Prostate gland (tissue), 2 donors: ENCODE measurements around the gene SLC44A3.
A peak's percentile ranks its signal among the peaks of the same experiment; 100 is the strongest.

Experiments
- POLR2A ChIP-seq: fragments of 450-650 bp; IDR thresholded peaks from one replicate; pipeline ENCODE4 v1.6.1; 2016; ENCODE audit warnings: antibody characterized with exemption, mild to moderate bottlenecking
- POLR2AphosphoS5 ChIP-seq: sonication (generic); formaldehyde crosslinking; IDR thresholded peaks from one replicate; pipeline ENCODE4 v1.6.1; 2017; ENCODE audit warnings: antibody characterized with exemption
- TF ChIP-seq, protein P1 (sequence below), 4 experiments: fragments of 200-600 bp in 2 of 4; fragments of 450-650 bp in 2 of 4; sonication (generic) in 2 of 4; IDR thresholded peaks; 1 replicate in 3 of 4; 2 replicates in 1 of 4; pipeline ENCODE4 v1.5.1; 2016 to 2019; ENCODE audit warnings: antibody characterized with exemption in 4 of 4, mild to moderate bottlenecking in 2 of 4, moderate library complexity in 2 of 4

DNA sequence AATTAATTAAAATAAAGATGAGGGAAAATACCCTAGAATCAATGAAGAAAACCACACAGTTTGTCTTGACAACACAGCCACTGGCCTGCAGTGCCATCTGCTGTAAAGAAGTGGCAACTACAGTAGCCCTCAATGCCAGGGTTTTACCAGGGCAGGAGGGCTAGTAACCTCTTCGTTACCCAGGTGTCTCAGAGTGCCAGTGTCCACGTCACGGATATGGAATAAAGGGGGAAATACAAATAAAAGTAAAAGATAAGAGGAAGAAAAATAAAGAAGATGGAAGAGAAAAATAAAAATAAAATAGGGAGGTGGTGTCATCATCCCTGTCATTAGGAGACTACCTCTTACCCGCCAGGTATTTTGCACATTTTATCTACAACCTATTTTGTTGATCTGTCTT is 14.2 kb upstream of the SLC44A3 start:
- TF ChIP-seq, protein P1, sequence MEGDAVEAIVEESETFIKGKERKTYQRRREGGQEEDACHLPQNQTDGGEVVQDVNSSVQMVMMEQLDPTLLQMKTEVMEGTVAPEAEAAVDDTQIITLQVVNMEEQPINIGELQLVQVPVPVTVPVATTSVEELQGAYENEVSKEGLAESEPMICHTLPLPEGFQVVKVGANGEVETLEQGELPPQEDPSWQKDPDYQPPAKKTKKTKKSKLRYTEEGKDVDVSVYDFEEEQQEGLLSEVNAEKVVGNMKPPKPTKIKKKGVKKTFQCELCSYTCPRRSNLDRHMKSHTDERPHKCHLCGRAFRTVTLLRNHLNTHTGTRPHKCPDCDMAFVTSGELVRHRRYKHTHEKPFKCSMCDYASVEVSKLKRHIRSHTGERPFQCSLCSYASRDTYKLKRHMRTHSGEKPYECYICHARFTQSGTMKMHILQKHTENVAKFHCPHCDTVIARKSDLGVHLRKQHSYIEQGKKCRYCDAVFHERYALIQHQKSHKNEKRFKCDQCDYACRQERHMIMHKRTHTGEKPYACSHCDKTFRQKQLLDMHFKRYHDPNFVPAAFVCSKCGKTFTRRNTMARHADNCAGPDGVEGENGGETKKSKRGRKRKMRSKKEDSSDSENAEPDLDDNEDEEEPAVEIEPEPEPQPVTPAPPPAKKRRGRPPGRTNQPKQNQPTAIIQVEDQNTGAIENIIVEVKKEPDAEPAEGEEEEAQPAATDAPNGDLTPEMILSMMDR (IDR thresholded peaks at IDR 0.05) = peak; percentile 88 to 96 (median 92)
- no peak for TF ChIP-seq POLR2A
- TF ChIP-seq POLR2AphosphoS5 = peak; percentile 29
